Upper lobe of left lung (tissue), 6 donors: ENCODE results near the gene RPL32. TPM values are rescaled to one million over a fixed set of nuclear protein-coding genes. Genes with fewer than 3 reads are reported as not detected.
"Not testable (repeated sequence)": the region's sequence is repeated elsewhere in the genome, so short reads cannot be mapped to it uniquely, and the experiment has no call there.

Experiments
- ATAC-seq, 2 donors: fragments of 200-7000 bp; cut with Tn5 transposase; one replicate each; pipeline ENCODE4 v1.9.1; 2022; ENCODE audit warnings: mild to moderate bottlenecking in 2 of 2, moderate library complexity in 2 of 2; ENCODE audit not compliant: low FRiP score in 2 of 2
- DNase-seq, 2 donors: peaks; one replicate each; pipeline ENCODE4 v3.0.0-alpha.2; 2019 to 2020
- H3K27ac ChIP-seq, 4 donors: fragments of 200-600 bp; sonication (generic); one replicate each; pipeline ENCODE4 v1.5.1; 2016 to 2019
- H3K27me3 ChIP-seq, 4 donors: fragments of 200-600 bp; sonication (generic); one replicate each; pipeline ENCODE4 v1.5.1; 2017 to 2019
- H3K36me3 ChIP-seq, 4 donors: fragments of 200-600 bp; sonication (generic); one replicate each; pipeline ENCODE4 v1.5.1; 2016 to 2019
- H3K4me1 ChIP-seq, 4 donors: fragments of 200-600 bp; sonication (generic); one replicate each; pipeline ENCODE4 v1.5.1; 2018 to 2019
- H3K4me3 ChIP-seq, 4 donors: fragments of 200-600 bp; sonication (generic); one replicate each; pipeline ENCODE4 v1.5.1; 2017 to 2019; ENCODE audit warnings: mild to moderate bottlenecking in 2 of 4, moderate library complexity in 1 of 4
- H3K9me3 ChIP-seq, 4 donors: fragments of 200-600 bp; sonication (generic); one replicate each; pipeline ENCODE4 v1.5.1; 2018 to 2019
- CTCF ChIP-seq, 6 experiments: fragments of 450-650 bp in 4 of 6; fragments of 200-600 bp in 2 of 6; sonication (generic) in 2 of 6; IDR thresholded peaks; one replicate each; pipeline ENCODE4 v1.5.1; 2016 to 2019; ENCODE audit warnings: antibody characterized with exemption in 6 of 6
- EP300 ChIP-seq, 4 donors: sonication (generic); formaldehyde crosslinking; IDR thresholded peaks; one replicate each; pipeline ENCODE4 v1.5.1; 2017; ENCODE audit warnings: antibody characterized with exemption in 4 of 4, control low read depth in 2 of 4
- POLR2A ChIP-seq, 4 donors: fragments of 450-650 bp; IDR thresholded peaks; one replicate each; pipeline ENCODE4 v1.5.1; 2016 to 2017; ENCODE audit warnings: antibody characterized with exemption in 4 of 4, mild to moderate bottlenecking in 2 of 4
- POLR2AphosphoS5 ChIP-seq, 2 donors: sonication (generic); formaldehyde crosslinking; IDR thresholded peaks; one replicate each; pipeline ENCODE4 v1.5.1; 2017; ENCODE audit warnings: antibody characterized with exemption in 2 of 2
- WGBS, 2 donors: methylation state at CpG; one replicate each; pipeline ENCODE4 v1.1.5; 2017 to 2018; 5-methylcytosine and 5-hydroxymethylcytosine counted together
- total RNA-seq, 6 donors: library from RNA; depleted of rRNA in 4 of 6; stranded (reverse); fragments of >200 nt in 4 of 6; gene quantifications; one replicate each; pipeline versions ENCODE4 v1.1.0 to v1.2.1, GENCODE V29; 2016 to 2021
- donor health status: DM: no; HTN: no; CAD: no; lungs with moderate emphysema.
- donor health status: DM: no; HTN: yes; CAD: no; lungs with severe emphysema.

RPL32 gene
- total RNA-seq, 6 donors from 2014 or later, result 461 to 1,145 (median 921) TPM

- DNase-seq (peak; percentile 36 to 91), ATAC-seq (peak; percentile 30 to 90)
- H3K36me3 ChIP-seq, result no peaks in the 10 kb centered on the region
- H3K9me3 ChIP-seq, result no peaks in the 10 kb centered on the region
- peak within 1 kb of the TSS; percentile 32 to 68 (median 50) for H3K4me3 ChIP-seq
- TF ChIP-seq POLR2A (IDR thresholded peaks at IDR 0.05) (peak in 1 of 4 donors; percentile 27), POLR2AphosphoS5 (IDR thresholded peaks at IDR 0.05) (peak in 1 of 2 donors; percentile 44), EP300 (IDR thresholded peaks at IDR 0.05) (no peak), CTCF (IDR thresholded peaks at IDR 0.05) (peak in 2 of 6 experiments; percentile 10 to 22)
- H3K27me3 ChIP-seq, result peaks cover 0 to 2% (median 0%) of the 10 kb centered on the region in 4 donors
- peak within 1 kb of the TSS; percentile 63 to 87 (median 72) for H3K27ac ChIP-seq
- H3K4me1 ChIP-seq, result peaks cover 2 to 17% (median 7%) of the 10 kb centered on the region in 4 donors
- WGBS, 2 donors, result 9 to 16% methylated on average over 26 to 58 of the region's 61 CpGs
Observed at GRCh38 chr3:12796171-12797123, 44.9 kb downstream of the RPL32 start, which contains the start of gene CAND2. TSS of gene CAND2 (plus strand) at chr3:12796680. CDS start at chr3:12796721, 41 bp downstream.

- DNase-seq (no peak), ATAC-seq (no peak)
- Histone ChIP-seq H3K4me3 (no peak overlapping the region), H3K4me1 (peaks cover 2 to 17% (median 7%) of the 10 kb centered on the region in 4 donors), H3K9me3 (no peaks in the 10 kb centered on the region), H3K36me3 (no peaks in the 10 kb centered on the region), H3K27ac (no peak overlapping the region), H3K27me3 (peaks cover 0 to 2% (median 0%) of the 10 kb centered on the region in 4 donors)
- WGBS, 2 donors, result 78 to 86% methylated on average over 5 of the region's 5 CpGs
- no peak for TF ChIP-seq EP300 (IDR thresholded peaks at IDR 0.05)
- TF ChIP-seq POLR2AphosphoS5 (IDR thresholded peaks at IDR 0.05), result no peak
- no peak for TF ChIP-seq CTCF (IDR thresholded peaks at IDR 0.05)
- no peak for TF ChIP-seq POLR2A (IDR thresholded peaks at IDR 0.05)
Observed at GRCh38 chr3:12793701-12794100, 47.7 kb downstream of the RPL32 start.

GRCh38 chr3:12791430-12791829, 49.9 kb downstream of the RPL32 start:
- ATAC-seq (no peak), DNase-seq (no peak)
- no peak overlapping the region for H3K27ac ChIP-seq
- no peak overlapping the region for H3K4me3 ChIP-seq
- TF ChIP-seq CTCF (IDR thresholded peaks at IDR 0.05) (no peak), POLR2A (IDR thresholded peaks at IDR 0.05) (no peak), POLR2AphosphoS5 (IDR thresholded peaks at IDR 0.05) (no peak), EP300 (IDR thresholded peaks at IDR 0.05) (no peak)
- no peaks in the 10 kb centered on the region for H3K36me3 ChIP-seq
- H3K27me3 ChIP-seq, result peaks cover 0 to under 1% (median 0%) of the 10 kb centered on the region in 4 donors
- peaks cover 0 to 7% (median 5%) of the 10 kb centered on the region in 4 donors for H3K4me1 ChIP-seq
- 86 to 88% methylated on average over 1 of the region's 1 CpG for WGBS, 2 donors
- H3K9me3 ChIP-seq, result no peaks in the 10 kb centered on the region

- 87 to 92% methylated on average over 23 of the region's 23 CpGs for WGBS, 2 donors
- H3K4me3 ChIP-seq, H3K36me3 ChIP-seq, ATAC-seq, H3K27ac ChIP-seq, H3K27me3 ChIP-seq, H3K9me3 ChIP-seq, H3K4me1 ChIP-seq: not testable (repeated sequence)
- peak in 1 of 2 donors; percentile 50 for DNase-seq
Observed at GRCh38 chr3:12787967-12788690, 53.2 kb downstream of the RPL32 start.

- not testable (repeated sequence) for H3K27me3 ChIP-seq, ATAC-seq, H3K4me1 ChIP-seq, H3K4me3 ChIP-seq, DNase-seq, H3K27ac ChIP-seq, H3K9me3 ChIP-seq, H3K36me3 ChIP-seq
- TF ChIP-seq CTCF (IDR thresholded peaks at IDR 0.05), result peak in 3 of 6 experiments; percentile 19 to 52 (median 34)
- WGBS, 2 donors, result 8 to 78% methylated on average over 6 to 9 of the region's 9 CpGs
Observed at GRCh38 chr3:12787346-12787745, 54.0 kb downstream of the RPL32 start.
